Trophoblast cell (in vitro differentiated cells and primary cell): Measurements from ENCODE around the gene JUN.

Source experiments
- DNase-seq, 2 donors: peaks; one replicate each; pipeline ENCODE4 v3.0.0-alpha.2; 2016
- H2AFZ ChIP-seq: 2 replicates; pipeline ENCODE4 v1.6.1; 2013; ENCODE audit warnings: low read length, moderate library complexity, mild to moderate bottlenecking; ENCODE audit not compliant: insufficient read depth, poor library complexity
- H2AK5ac ChIP-seq: 2 replicates; pipeline ENCODE4 v1.6.1; 2013; ENCODE audit warnings: mild to moderate bottlenecking, low read length
- H2BK120ac ChIP-seq: 2 replicates; pipeline ENCODE4 v1.6.1; 2013; ENCODE audit warnings: low read length, mild to moderate bottlenecking, moderate library complexity; ENCODE audit not compliant: insufficient read depth, poor library complexity
- H2BK12ac ChIP-seq: 2 replicates; pipeline ENCODE4 v1.6.1; 2013; ENCODE audit warnings: mild to moderate bottlenecking, low read length, moderate library complexity
- H2BK5ac ChIP-seq: 2 replicates; pipeline ENCODE4 v1.6.1; 2013; ENCODE audit warnings: low read length, low read depth, moderate library complexity, mild to moderate bottlenecking; ENCODE audit not compliant: poor library complexity
- H3K14ac ChIP-seq: 2 replicates; pipeline ENCODE4 v1.6.1; 2013; ENCODE audit warnings: mild to moderate bottlenecking, low read length
- H3K18ac ChIP-seq: 2 replicates; pipeline ENCODE4 v1.6.1; 2013; ENCODE audit warnings: mild to moderate bottlenecking, low read length
- H3K23ac ChIP-seq: 2 replicates; pipeline ENCODE4 v1.6.1; 2013; ENCODE audit warnings: low read length
- H3K27ac ChIP-seq: 2 replicates; pipeline ENCODE4 v1.5.1; 2013; ENCODE audit warnings: low read depth, mild to moderate bottlenecking, inconsistent platforms, low read length, moderate library complexity
- H3K27me3 ChIP-seq: 2 replicates; pipeline ENCODE4 v1.6.1; 2013; ENCODE audit warnings: inconsistent platforms, mild to moderate bottlenecking, low read length, moderate library complexity; ENCODE audit not compliant: insufficient read depth
- H3K36me3 ChIP-seq, 2 experiments: 1 replicate in 1 of 2; 2 replicates in 1 of 2; pipeline ENCODE4 v1.6.1; 2013; ENCODE audit warnings: low read length in 2 of 2, mild to moderate bottlenecking in 2 of 2, moderate library complexity in 1 of 2; ENCODE audit not compliant: insufficient read depth in 2 of 2, control insufficient read depth in 1 of 2
- H3K4ac ChIP-seq: 2 replicates; pipeline ENCODE4 v1.6.1; 2013; ENCODE audit warnings: low read depth, mild to moderate bottlenecking, low read length, moderate library complexity
- H3K4me1 ChIP-seq, 2 experiments: 1 replicate in 1 of 2; 2 replicates in 1 of 2; pipeline ENCODE4 v1.6.1; 2013; ENCODE audit warnings: low read length in 2 of 2, mild to moderate bottlenecking in 2 of 2, moderate library complexity in 1 of 2; ENCODE audit not compliant: insufficient read depth in 2 of 2, control insufficient read depth in 1 of 2
- H3K4me2 ChIP-seq: 2 replicates; pipeline ENCODE4 v1.6.1; 2013; ENCODE audit warnings: inconsistent platforms, mild to moderate bottlenecking, low read length, moderate library complexity
- H3K4me3 ChIP-seq: 2 replicates; pipeline ENCODE4 v1.5.1; 2013; ENCODE audit warnings: mild to moderate bottlenecking, low read depth, low read length, inconsistent platforms
- H3K79me1 ChIP-seq: one replicate; pipeline ENCODE4 v1.6.1; 2013; ENCODE audit warnings: low read length
- H3K79me2 ChIP-seq: 2 replicates; pipeline ENCODE4 v1.6.1; 2013; ENCODE audit warnings: low read length, mild to moderate bottlenecking; ENCODE audit not compliant: control insufficient read depth, insufficient read depth, poor library complexity
- H3K9ac ChIP-seq: 2 replicates; pipeline ENCODE4 v1.6.1; 2013; ENCODE audit warnings: mild to moderate bottlenecking, low read length
- H3K9me3 ChIP-seq: 2 replicates; pipeline ENCODE4 v1.6.1; 2013; ENCODE audit warnings: low read depth, mild to moderate bottlenecking, control low read depth, inconsistent platforms, low read length; ENCODE audit not compliant: insufficient read depth
- H4K12ac ChIP-seq: 2 replicates; pipeline ENCODE4 v1.6.1; 2013; ENCODE audit warnings: low read depth, mild to moderate bottlenecking, low read length, moderate library complexity
- H4K8ac ChIP-seq: 2 replicates; pipeline ENCODE4 v1.6.1; 2013; ENCODE audit warnings: low read depth, mild to moderate bottlenecking, low read length, moderate library complexity
- H4K91ac ChIP-seq: one replicate; pipeline ENCODE4 v1.6.1; 2013; ENCODE audit warnings: low read depth, mild to moderate bottlenecking, low read length, moderate library complexity
- WGBS: extraction: QIAGEN DNeasy Blood & Tissue Kit; methylation state at CpG from one replicate; pipeline ENCODE4 v1.1.7; 2013; ENCODE audit warnings: missing lambda C conversion rate; ENCODE audit not compliant: insufficient read length, insufficient coverage; ENCODE audit errors: extremely low coverage; 5-methylcytosine and 5-hydroxymethylcytosine counted together

JUN gene

GRCh38 chr1:58798910-58799442 is 15.1 kb upstream of the JUN start:
- Histone ChIP-seq H3K4ac (no peak overlapping the region), H2AFZ (no peak overlapping the region), H3K79me2 (no peaks in the 10 kb centered on the region), H3K27me3 (no peaks in the 10 kb centered on the region), H3K9me3 (no peaks in the 10 kb centered on the region), H3K18ac (no peak overlapping the region), H2AK5ac (no peak overlapping the region), H2BK120ac (no peak overlapping the region), H2BK5ac (no peak overlapping the region), H2BK12ac (no peak overlapping the region), H3K4me3 (no peak overlapping the region), H4K91ac (no peak overlapping the region), H3K36me3 (no peaks in the 10 kb centered on the region), H3K14ac (no peak overlapping the region), H4K8ac (no peak overlapping the region), H3K9ac (no peak overlapping the region), H3K27ac (no peak overlapping the region), H3K4me2 (no peak overlapping the region), H4K12ac (no peak overlapping the region), H3K4me1 (no peaks in the 10 kb centered on the region), H3K79me1 (no peaks in the 10 kb centered on the region), H3K23ac (no peak overlapping the region)
- WGBS: no CpG with 5 or more reads among the region's 1 CpG
- no peak for DNase-seq

- Histone ChIP-seq H4K91ac (no peak overlapping the region), H3K4ac (no peak overlapping the region), H3K9me3 (no peaks in the 10 kb centered on the region), H4K12ac (no peak overlapping the region), H3K27ac (no peak overlapping the region), H3K79me2 (no peaks in the 10 kb centered on the region), H4K8ac (no peak overlapping the region), H2BK5ac (no peak overlapping the region), H3K9ac (no peak overlapping the region), H2AK5ac (no peak overlapping the region), H3K4me3 (no peak overlapping the region), H2BK120ac (no peak overlapping the region), H3K23ac (no peak overlapping the region), H3K4me1 (no peaks in the 10 kb centered on the region), H2AFZ (no peak overlapping the region), H3K14ac (no peak overlapping the region), H3K79me1 (no peaks in the 10 kb centered on the region), H2BK12ac (no peak overlapping the region), H3K36me3 (no peaks in the 10 kb centered on the region), H3K18ac (no peak overlapping the region), H3K4me2 (no peak overlapping the region), H3K27me3 (no peaks in the 10 kb centered on the region)
- DNase-seq: no peak
Observed at GRCh38 chr1:58796416-58796815, 12.6 kb upstream of the JUN start.

GRCh38 chr1:58794585-58794984 is 10.7 kb upstream of the JUN start:
- no peak for DNase-seq
- Histone ChIP-seq H2BK12ac (no peak overlapping the region), H2BK5ac (no peak overlapping the region), H3K79me2 (no peaks in the 10 kb centered on the region), H2AFZ (no peak overlapping the region), H3K23ac (peak overlapping the region; percentile 78), H3K4me1 (no peaks in the 10 kb centered on the region), H3K4ac (no peak overlapping the region), H3K27ac (no peak overlapping the region), H4K91ac (no peak overlapping the region), H3K9ac (no peak overlapping the region), H3K18ac (no peak overlapping the region), H2BK120ac (no peak overlapping the region), H3K36me3 (no peaks in the 10 kb centered on the region), H3K79me1 (no peaks in the 10 kb centered on the region), H3K9me3 (no peaks in the 10 kb centered on the region), H3K27me3 (no peaks in the 10 kb centered on the region), H3K14ac (no peak overlapping the region), H3K4me3 (no peak overlapping the region), H4K12ac (no peak overlapping the region), H2AK5ac (no peak overlapping the region), H4K8ac (no peak overlapping the region), H3K4me2 (no peak overlapping the region)
- no CpG with 5 or more reads among the region's 3 CpGs for WGBS

GRCh38 chr1:58792846-58793245 is 9.0 kb upstream of the JUN start:
- Histone ChIP-seq H2AK5ac (no peak overlapping the region), H3K23ac (no peak overlapping the region), H3K4me1 (peaks cover 0 to 2% of the 10 kb centered on the region in 2 experiments), H3K27ac (no peak overlapping the region), H3K36me3 (no peaks in the 10 kb centered on the region), H3K79me1 (no peaks in the 10 kb centered on the region), H2BK5ac (no peak overlapping the region), H3K9ac (no peak overlapping the region), H3K27me3 (no peaks in the 10 kb centered on the region), H3K9me3 (no peaks in the 10 kb centered on the region), H3K4me3 (no peak overlapping the region), H2AFZ (no peak overlapping the region), H3K4me2 (no peak overlapping the region), H4K12ac (no peak overlapping the region), H3K14ac (no peak overlapping the region), H2BK12ac (no peak overlapping the region), H3K18ac (no peak overlapping the region), H4K8ac (no peak overlapping the region), H3K79me2 (no peaks in the 10 kb centered on the region), H2BK120ac (no peak overlapping the region), H3K4ac (no peak overlapping the region), H4K91ac (no peak overlapping the region)
- DNase-seq: no peak
- WGBS: no CpG with 5 or more reads among the region's 6 CpGs
